HL-60 (cell line): Measurements from ENCODE around the gene SDK1.

ENCODE experiments used
- DNase-seq, 2 experiments: peaks; one replicate each; pipeline ENCODE4 v3.0.0-alpha.2; 2010 to 2020; ENCODE audit warnings: low read depth in 1 of 2, low spot score in 1 of 2
- H3K27ac ChIP-seq: fragments of 250-450 bp; sonication (Bioruptor Pico); replicated peaks from 2 replicates; pipeline ENCODE4 v1.5.1; 2020; ENCODE audit warnings: mild to moderate bottlenecking, moderate library complexity
- H3K27me3 ChIP-seq: fragments of 250-450 bp; sonication (Bioruptor Pico); 2 replicates; pipeline ENCODE4 v1.5.1; 2021; ENCODE audit warnings: mild to moderate bottlenecking, moderate library complexity; ENCODE audit not compliant: insufficient read depth, poor library complexity, severe bottlenecking
- H3K4me3 ChIP-seq: replicated peaks from 2 replicates; pipeline ENCODE4 v1.5.1; 2011; ENCODE audit warnings: mild to moderate bottlenecking, control low read depth, low read length; ENCODE audit not compliant: insufficient read depth
- CTCF ChIP-seq: IDR thresholded peaks from one replicate; pipeline ENCODE4 v1.5.1; 2011; ENCODE audit warnings: low read length, control low read depth, inconsistent platforms; ENCODE audit not compliant: insufficient read depth
- GABPA ChIP-seq: IDR thresholded peaks from 2 replicates; pipeline ENCODE4 v1.6.1; 2012; ENCODE audit warnings: low read depth
- POLR2AphosphoS5 ChIP-seq: IDR thresholded peaks from 2 replicates; pipeline ENCODE4 v1.6.1; 2012; ENCODE audit warnings: low read depth
- REST ChIP-seq: IDR thresholded peaks from 2 replicates; pipeline ENCODE4 v1.6.1; 2012; ENCODE audit warnings: low read depth; ENCODE audit not compliant: insufficient replicate concordance
- SPI1 ChIP-seq: IDR thresholded peaks from 2 replicates; pipeline ENCODE4 v1.6.1; 2012; ENCODE audit warnings: low read depth, mild to moderate bottlenecking, borderline replicate concordance

The SDK1 gene

GRCh38 chr7:4108951-4109350, 807.9 kb downstream of the SDK1 start:
- H3K4me3 ChIP-seq, result no peak overlapping the region
- TF ChIP-seq SPI1 (no peak), GABPA (no peak), REST (no peak), POLR2AphosphoS5 (no peak), CTCF (no peak)
- DNase-seq, result no peak
- no peak overlapping the region for H3K27ac ChIP-seq
- no peaks in the 10 kb centered on the region for H3K27me3 ChIP-seq

- Histone ChIP-seq H3K4me3 (no peak overlapping the region), H3K27me3 (no peaks in the 10 kb centered on the region), H3K27ac (no peak overlapping the region)
- TF ChIP-seq SPI1 (no peak), POLR2AphosphoS5 (no peak), REST (no peak), CTCF (no peak), GABPA (no peak)
- DNase-seq, result no peak
Observed at GRCh38 chr7:4109481-4110110, 808.5 kb downstream of the SDK1 start.

- Histone ChIP-seq H3K27me3 (no peaks in the 10 kb centered on the region), H3K27ac (no peak overlapping the region), H3K4me3 (no peak overlapping the region)
- TF ChIP-seq CTCF, result no peak
- DNase-seq, result no peak
Observed at GRCh38 chr7:4110438-4110837, 809.4 kb downstream of the SDK1 start.

GRCh38 chr7:4111166-4111565, 810.1 kb downstream of the SDK1 start:
- Histone ChIP-seq H3K4me3 (no peak overlapping the region), H3K27me3 (no peaks in the 10 kb centered on the region), H3K27ac (no peak overlapping the region)
- no peak for DNase-seq
- TF ChIP-seq CTCF (no peak), SPI1 (no peak), GABPA (no peak), REST (no peak), POLR2AphosphoS5 (no peak)
